Activated CD8-positive, alpha-beta memory T cell treated with anti-CD3 and anti-CD28 coated beads, Interleukin-2, amount 50 U/mL, for 1 hour (primary cell): ENCODE results near the gene DPH1.

Experiments used
- DNase-seq: peaks from one replicate; pipeline ENCODE4 v3.0.0-alpha.2; 2020; ENCODE audit errors: extremely low read depth

DPH1 gene

DNA sequence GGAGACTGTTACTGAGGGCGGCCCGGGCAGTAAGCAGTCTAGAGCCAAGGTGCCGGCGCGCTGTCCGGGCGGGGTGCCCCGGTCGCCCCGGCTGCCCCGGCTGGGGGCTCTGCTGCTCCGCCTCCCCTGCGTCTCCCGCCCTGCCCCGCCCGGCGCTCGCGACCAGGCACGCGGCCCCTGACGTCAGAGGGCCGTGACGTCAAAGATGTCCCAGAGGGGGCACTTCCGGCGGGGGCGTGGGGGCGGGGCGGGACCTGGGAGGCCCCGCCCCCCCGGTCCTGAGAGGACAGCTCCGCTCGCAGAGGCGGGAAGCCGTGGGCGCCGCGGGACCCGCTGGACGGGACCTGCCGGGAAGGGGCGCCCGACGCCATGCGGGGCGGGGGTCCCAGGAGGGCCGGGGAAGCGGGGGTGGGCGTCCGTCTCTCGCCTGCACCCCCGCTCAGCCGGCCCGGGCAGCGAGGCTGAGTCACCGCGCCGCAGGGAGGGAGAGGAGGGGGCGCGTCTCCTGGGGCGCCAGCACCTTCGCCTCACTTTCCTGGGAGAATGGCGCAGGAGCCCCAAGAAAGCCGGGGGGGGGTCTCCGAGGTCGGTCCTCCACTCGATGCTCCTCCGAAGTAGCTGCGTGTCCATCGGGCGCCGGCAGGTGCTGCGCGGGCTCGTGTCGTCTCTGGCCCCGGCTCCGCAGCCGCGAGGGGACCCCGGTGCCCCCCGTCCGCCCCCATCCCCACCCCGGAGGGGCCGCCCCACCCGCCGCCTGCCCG lies 20.5 kb downstream of the DPH1 start:
- no peak for DNase-seq

DNA sequence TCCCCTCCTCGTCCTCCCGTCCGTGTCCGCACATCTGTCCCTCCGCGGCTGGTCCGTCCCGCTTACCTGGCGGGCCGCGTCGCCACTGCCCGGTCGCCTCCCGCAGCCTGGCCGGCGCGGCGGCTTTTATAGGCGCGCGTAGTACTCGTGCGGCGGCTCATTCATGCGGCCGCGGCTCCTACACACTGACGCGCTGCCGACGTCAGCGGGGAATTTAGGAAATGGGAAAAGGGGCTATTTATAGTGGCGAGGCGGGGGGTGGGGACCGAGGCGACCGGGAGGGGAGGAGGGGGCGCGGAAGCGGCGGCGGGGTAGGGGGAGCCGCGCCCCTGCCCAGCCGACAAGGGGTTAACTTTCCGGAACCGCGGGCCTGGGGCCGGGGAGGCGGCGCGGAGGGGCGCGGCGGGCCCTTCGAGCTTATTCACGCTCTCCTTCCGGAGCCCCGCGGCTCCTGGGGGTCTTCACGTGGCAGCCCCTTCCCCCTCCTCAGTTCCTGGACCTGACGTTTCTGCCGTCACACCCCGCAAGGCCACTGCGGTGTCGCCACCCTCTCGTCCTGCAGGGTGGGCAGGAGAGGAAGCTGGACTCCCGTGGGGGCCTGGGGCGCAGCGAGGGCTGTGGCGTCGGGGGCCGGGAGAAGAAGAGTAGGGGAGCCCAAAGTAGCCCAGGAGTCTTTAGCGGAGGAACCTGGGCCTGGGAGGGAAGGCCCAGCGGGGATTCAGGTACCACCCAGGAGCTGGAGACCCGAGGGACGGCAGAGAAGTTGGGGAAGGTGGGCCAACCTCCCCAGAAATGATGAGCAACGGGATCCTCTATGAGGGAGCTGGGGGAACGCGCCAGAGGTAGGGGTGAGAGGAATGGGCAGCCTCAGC lies 21.3 kb downstream of the DPH1 start:
- DNase-seq: no peak

DNA sequence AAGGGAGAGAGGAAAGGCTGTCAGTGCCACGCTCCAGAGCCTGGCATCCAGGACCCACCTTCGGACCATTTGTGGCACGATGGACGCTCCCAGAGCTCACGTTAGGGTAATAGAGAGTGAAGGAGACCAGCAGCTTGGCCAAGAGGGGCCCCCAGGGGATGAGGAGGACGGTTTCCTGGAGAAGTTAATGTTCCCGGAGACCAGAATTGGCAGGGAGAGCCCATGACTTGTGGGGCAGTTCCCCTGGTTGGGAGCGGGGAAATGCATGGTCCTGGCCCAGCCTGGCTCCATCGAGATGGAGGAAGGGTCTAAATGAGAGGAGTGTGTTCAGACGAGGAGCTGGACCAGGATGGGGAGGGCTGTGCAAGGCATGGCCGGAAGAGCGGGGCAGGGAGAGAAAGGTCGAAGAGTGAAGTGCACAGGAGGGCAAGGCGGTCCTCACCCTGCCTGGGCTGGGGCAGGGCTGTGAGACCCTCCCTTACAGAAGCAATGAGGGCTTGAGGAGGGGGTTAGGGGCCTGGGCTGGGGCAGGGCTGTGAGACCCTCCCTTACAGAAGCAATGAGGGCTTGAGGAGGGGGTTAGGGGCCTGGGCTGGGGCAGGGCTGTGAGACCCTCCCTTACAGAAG lies 22.1 kb downstream of the DPH1 start:
- DNase-seq: no peak

DNA sequence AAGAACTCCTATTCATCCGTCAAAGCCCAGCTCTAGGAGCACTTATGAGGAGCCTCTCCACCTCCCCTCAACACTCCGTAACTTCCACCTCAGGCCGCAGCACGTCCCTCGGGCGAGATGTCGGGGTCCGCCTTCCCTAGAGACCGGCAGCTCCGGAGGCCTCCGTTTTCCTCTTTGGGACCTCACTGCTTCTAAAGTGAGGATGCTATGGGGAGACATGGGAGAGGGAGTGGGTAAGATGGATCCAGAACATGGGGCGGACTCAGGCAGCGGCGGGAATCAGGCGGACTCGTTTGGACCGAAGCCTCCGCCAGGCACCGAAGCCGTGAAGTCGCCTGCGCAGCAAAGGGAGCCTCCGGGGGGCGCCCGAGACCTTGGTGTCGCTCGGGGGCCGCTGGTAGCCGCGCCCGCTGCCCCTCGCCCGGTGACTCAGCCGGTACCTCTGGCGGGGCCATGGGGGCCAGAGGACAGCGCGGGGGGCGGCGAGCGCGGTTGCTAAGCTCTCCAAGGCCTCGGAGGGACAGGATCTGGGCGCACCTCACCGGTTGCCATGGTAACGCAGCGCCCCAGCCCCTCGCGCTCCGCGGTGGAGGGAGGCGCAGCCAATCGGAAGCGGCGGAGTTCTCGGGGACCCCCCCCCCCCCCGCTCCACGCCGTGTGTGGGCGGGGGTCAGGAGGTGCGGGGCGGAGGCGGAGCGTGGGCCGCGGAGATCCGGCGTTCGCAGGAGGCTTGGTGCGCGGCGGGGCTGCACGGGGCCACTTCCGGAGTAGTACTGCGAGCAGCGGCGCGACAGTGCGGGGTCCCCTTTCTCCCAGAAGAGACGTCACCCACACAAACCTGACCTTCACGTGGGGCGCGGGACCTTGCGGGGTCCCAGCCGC lies 23.7 kb downstream of the DPH1 start:
- DNase-seq: no peak

- DNase-seq: no peak
Measured at GRCh38 chr17:2054262-2054511, 24.2 kb downstream of the DPH1 start.

GRCh38 chr17:2054512-2055291 lies 24.7 kb downstream of the DPH1 start, which contains the start of gene HIC1:
Gene HIC1 (plus strand): TSS chr17:2055103. CDS start chr17:2056691, 1,588 bp downstream.
- DNase-seq: no peak

DNA sequence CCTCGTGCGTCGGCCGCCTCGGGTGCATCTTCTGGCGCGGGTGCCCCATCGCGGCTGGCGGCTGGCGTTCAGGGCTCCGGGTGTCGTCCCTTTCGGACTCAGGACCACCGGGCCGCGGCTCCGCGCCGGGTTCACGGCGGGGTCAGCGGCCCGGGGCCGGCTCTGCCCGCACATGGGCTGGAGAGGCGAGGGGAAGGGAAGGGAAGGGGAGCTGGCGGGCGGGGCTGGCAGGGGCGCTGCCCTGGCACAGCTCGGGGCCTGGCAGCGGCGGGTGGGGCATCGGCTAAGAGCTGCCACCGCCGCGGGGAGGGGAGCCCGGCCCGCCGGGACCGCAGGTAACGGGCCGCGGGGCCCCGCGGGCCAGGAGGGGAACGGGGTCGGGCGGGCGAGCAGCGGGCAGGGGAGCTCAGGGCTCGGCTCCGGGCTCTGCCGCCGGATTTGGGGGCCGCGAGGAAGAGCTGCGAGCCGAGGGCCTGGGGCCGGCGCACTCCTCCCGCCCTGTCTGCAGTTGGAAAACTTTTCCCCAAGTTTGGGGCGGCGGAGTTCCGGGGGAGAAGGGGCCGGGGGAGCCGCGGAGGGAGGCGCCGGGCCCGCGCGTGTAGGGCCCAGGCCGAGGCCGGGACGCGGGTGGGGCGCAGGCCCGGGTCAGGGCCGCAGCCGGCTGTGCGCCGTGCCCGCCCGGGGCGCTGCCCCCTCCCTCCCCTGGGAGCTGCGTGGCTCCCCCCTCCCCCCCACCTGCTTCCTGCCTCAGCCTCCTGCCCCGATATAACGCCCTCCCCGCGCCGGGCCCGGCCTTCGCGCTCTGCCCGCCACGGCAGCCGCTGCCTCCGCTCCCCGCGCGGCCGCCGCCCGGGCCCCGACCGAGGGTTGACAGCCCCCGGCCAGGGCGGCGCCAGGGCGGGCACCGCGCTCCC lies 25.6 kb downstream of the DPH1 start:
- no peak for DNase-seq

- DNase-seq: no peak
Measured at GRCh38 chr17:2056206-2057174, 26.5 kb downstream of the DPH1 start.

DNA sequence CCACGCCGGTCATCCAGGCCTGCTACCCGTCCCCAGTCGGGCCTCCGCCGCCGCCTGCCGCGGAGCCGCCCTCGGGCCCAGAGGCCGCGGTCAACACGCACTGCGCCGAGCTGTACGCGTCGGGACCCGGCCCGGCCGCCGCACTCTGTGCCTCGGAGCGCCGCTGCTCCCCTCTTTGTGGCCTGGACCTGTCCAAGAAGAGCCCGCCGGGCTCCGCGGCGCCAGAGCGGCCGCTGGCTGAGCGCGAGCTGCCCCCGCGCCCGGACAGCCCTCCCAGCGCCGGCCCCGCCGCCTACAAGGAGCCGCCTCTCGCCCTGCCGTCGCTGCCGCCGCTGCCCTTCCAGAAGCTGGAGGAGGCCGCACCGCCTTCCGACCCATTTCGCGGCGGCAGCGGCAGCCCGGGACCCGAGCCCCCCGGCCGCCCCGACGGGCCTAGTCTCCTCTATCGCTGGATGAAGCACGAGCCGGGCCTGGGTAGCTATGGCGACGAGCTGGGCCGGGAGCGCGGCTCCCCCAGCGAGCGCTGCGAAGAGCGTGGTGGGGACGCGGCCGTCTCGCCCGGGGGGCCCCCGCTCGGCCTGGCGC lies 27.3 kb downstream of the DPH1 start:
- DNase-seq: no peak

DNA sequence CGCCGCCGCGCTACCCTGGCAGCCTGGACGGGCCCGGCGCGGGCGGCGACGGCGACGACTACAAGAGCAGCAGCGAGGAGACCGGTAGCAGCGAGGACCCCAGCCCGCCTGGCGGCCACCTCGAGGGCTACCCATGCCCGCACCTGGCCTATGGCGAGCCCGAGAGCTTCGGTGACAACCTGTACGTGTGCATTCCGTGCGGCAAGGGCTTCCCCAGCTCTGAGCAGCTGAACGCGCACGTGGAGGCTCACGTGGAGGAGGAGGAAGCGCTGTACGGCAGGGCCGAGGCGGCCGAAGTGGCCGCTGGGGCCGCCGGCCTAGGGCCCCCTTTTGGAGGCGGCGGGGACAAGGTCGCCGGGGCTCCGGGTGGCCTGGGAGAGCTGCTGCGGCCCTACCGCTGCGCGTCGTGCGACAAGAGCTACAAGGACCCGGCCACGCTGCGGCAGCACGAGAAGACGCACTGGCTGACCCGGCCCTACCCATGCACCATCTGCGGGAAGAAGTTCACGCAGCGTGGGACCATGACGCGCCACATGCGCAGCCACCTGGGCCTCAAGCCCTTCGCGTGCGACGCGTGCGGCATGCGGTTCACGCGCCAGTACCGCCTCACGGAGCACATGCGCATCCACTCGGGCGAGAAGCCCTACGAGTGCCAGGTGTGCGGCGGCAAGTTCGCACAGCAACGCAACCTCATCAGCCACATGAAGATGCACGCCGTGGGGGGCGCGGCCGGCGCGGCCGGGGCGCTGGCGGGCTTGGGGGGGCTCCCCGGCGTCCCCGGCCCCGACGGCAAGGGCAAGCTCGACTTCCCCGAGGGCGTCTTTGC lies 28.0 kb downstream of the DPH1 start:
- no peak for DNase-seq

DNA sequence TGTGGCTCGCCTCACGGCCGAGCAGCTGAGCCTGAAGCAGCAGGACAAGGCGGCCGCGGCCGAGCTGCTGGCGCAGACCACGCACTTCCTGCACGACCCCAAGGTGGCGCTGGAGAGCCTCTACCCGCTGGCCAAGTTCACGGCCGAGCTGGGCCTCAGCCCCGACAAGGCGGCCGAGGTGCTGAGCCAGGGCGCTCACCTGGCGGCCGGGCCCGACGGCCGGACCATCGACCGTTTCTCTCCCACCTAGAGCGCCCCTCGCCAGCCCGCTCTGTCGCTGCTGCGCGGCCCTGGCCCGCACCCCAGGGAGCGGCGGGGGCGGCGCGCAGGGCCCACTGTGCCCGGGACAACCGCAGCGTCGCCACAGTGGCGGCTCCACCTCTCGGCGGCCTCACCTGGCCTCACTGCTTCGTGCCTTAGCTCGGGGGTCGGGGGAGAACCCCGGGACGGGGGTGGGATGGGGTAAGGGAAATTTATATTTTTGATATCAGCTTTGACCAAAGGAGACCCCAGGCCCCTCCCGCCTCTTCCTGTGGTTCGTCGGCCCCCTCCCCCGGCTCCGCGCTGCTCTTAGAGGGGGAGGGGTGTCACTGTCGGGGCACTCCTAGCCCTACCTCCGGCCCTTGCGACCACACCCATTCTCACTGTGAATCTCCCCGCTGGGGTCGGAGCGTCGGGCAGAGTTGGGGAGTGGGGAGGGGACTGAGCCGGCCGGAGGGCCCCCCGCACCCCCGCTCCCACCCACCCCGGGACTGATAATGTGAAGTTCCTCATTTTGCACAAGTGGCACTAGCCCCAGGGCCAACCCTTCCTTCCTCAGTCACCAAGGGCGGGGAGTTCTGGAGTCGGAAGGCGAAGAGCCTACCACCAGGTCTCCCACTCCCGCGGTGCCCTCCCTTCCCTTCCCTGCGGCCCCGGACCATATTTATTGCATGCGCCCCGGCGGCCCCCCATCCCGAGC lies 28.9 kb downstream of the DPH1 start:
- no peak for DNase-seq

DNA sequence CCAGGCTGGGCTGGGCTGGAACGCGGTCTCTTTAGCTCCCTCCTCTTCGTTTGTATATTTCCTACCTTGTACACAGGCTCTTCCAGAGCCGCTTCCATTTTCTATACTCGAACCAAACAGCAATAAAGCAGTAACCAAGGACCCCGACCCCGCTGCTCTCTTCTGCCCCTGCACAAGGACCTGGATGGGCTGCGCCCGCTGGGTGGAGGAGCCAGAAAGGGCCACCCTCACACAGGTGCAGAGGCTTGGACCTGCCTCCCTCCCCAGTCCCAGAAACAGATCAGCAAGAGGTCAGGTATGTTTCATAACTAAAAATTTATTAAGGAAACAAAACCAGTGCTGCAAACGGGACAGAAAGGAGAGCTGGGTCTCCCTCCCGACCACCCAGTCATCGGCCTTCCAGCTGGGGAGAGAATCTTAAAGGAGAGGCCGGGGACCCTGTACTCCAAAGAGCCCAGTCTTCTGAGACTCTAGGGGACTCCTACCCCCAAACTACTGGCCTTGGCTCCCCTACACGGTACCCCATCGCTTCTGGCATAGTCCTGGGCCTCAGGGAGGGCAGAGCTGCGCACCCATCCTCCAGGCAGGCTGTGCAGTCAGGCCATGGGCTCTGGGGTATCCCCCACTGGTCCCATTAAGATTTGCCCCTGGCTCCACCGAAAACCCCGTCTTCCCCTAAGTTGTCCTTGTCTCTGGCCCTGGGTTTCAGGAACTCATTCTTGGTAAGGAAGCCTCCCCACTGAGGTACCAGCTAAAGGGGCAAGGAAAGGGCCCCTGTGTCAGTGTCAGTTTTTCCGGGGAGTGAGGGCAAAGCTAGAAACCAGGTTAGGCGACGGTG lies 29.8 kb downstream of the DPH1 start:
- no peak for DNase-seq

DNA sequence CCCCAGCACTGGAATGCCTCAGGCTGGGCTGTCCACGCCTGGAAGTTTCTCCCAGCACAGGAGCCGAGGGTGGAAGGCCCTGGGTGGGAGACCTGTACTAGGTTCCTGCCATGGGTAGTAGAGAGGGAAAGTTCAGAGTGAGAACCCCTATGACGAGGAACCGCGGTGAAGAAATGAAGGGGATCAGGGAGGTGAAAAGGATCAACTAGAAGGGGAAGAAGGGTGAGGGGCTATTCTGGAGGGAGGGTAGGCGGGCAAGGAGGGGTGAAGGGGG lies 30.4 kb downstream of the DPH1 start:
- DNase-seq: no peak

GRCh38 chr17:2060681-2061440 lies 30.9 kb downstream of the DPH1 start:
- no peak for DNase-seq

GRCh38 chr17:2061441-2061958 lies 31.5 kb downstream of the DPH1 start:
- no peak for DNase-seq
